CD4-positive, alpha-beta memory T cell (primary cell): Measurements from ENCODE around the gene ZNF451. TPM values are rescaled to one million over a fixed set of nuclear protein-coding genes. Genes with fewer than 3 reads are reported as not detected.
"Not testable (repeated sequence)": the region's sequence is repeated elsewhere in the genome, so short reads cannot be mapped to it uniquely, and the experiment has no call there.

Experiments used
- CTCF ChIA-PET: fragments of 350-600 bp; sonication (Branson Sonifier 250); formaldehyde crosslinking; loops from one replicate; lab custom pipeline; 2021; ENCODE audit warnings: inconsistent platforms; ENCODE audit not compliant: partially characterized antibody; lab: Charles Lee
- POLR2A ChIA-PET: fragments of 350-600 bp; sonication (Branson Sonifier 250); formaldehyde crosslinking; loops from one replicate; lab custom pipeline; 2021; ENCODE audit not compliant: partially characterized antibody; lab: Charles Lee
- DNase-seq, 5 donors: peaks; one replicate each; pipeline versions ENCODE4 v3.0.0 to v3.0.0-alpha.2; 2020 to 2022; ENCODE audit warnings: mixed read lengths in 1 of 5
- H3K27ac ChIP-seq: one replicate; pipeline ENCODE4 v1.7.0; 2013; ENCODE audit warnings: low read depth, low read length
- H3K27me3 ChIP-seq: 2 replicates; pipeline ENCODE4 v1.7.0; 2013; ENCODE audit warnings: mild to moderate bottlenecking, low read length, moderate library complexity; ENCODE audit not compliant: insufficient read depth
- H3K36me3 ChIP-seq: 2 replicates; pipeline ENCODE4 v1.7.0; 2013; ENCODE audit warnings: mild to moderate bottlenecking, low read length, moderate library complexity; ENCODE audit not compliant: insufficient read depth
- H3K4me1 ChIP-seq: 2 replicates; pipeline ENCODE4 v1.7.0; 2013; ENCODE audit warnings: mild to moderate bottlenecking, low read length, moderate library complexity; ENCODE audit not compliant: insufficient read depth
- H3K4me3 ChIP-seq, 2 donors: one replicate each; pipeline ENCODE4 v1.7.0; 2013; ENCODE audit warnings: low read length in 2 of 2, mild to moderate bottlenecking in 1 of 2
- H3K9me3 ChIP-seq, 2 donors: one replicate each; pipeline ENCODE4 v1.7.0; 2013; ENCODE audit warnings: low read length in 2 of 2, control low read depth in 1 of 2; ENCODE audit not compliant: control insufficient read depth in 1 of 2
- H3K27ac Mint-ChIP-seq, 7 donors: one replicate each; pipeline ENCODE4 v1.8.0; 2020 to 2021; ENCODE audit warnings: mixed read lengths in 7 of 7, mild to moderate bottlenecking in 6 of 7, inconsistent platforms in 3 of 7, moderate library complexity in 3 of 7
- H3K27me3 Mint-ChIP-seq, 2 donors: one replicate each; pipeline ENCODE4 v1.8.0; 2020 to 2021; ENCODE audit warnings: mixed read lengths in 2 of 2
- H3K36me3 Mint-ChIP-seq, 2 donors: one replicate each; pipeline ENCODE4 v1.8.0; 2020 to 2021; ENCODE audit warnings: mixed read lengths in 2 of 2, inconsistent platforms in 1 of 2, mild to moderate bottlenecking in 1 of 2
- H3K4me1 Mint-ChIP-seq, 4 donors: one replicate each; pipeline ENCODE4 v1.8.0; 2020 to 2021; ENCODE audit warnings: mixed read lengths in 4 of 4, mild to moderate bottlenecking in 1 of 4
- H3K4me3 Mint-ChIP-seq, 8 donors: one replicate each; pipeline ENCODE4 v1.8.0; 2020 to 2021; ENCODE audit warnings: mixed read lengths in 8 of 8, mild to moderate bottlenecking in 7 of 8, moderate library complexity in 6 of 8, inconsistent platforms in 3 of 8
- H3K9me3 Mint-ChIP-seq, 8 donors: one replicate each; pipeline ENCODE4 v1.8.0; 2020 to 2021; ENCODE audit warnings: mixed read lengths in 8 of 8, mild to moderate bottlenecking in 5 of 8, inconsistent platforms in 3 of 8, moderate library complexity in 1 of 8
- intact Hi-C: fragments of 100-400 bp; cut with micrococcal nuclease; formaldehyde crosslinking; loops from one replicate; pipeline ENCODE4 v1.15.1; 2023
- polyA plus RNA-seq, 2 donors: library from polyadenylated mRNA; unstranded; fragments of 300-500 nt; fragmentation: Illumina TruSeq; gene quantifications; one replicate each; pipeline ENCODE4 v1.2.3, GENCODE V29; 2021
- total RNA-seq, 2 experiments: library from RNA; stranded (reverse); gene quantifications; one replicate each; pipeline ENCODE4 v1.2.3, GENCODE V29; 2021

Gene ZNF451
- total and polyA plus RNA-seq, 4 experiments from 2014 or later = 26.1 to 97.7 (median 54.7) TPM

GRCh38 chr6:57089265-57089664 lies 723 bp upstream of the ZNF451 start:
- H3K9me3 ChIP-seq = no peaks in the 10 kb centered on the region
- H3K4me3 ChIP-seq = peak overlapping the region; percentile 31 to 60
- intact Hi-C loops = loop anchor here (1.0 kb wide), 3 partner anchors 43 to 228 kb away; partner anchors contain the start of genes KIAA1586, PRIM2 and RAB23
- Mint-ChIP-seq H3K27ac (peak overlapping the region in 6 of 7 donors; percentile 85 to 95 (median 92)), H3K36me3 (peaks cover 13 to 23% of the 10 kb centered on the region in 2 donors), H3K4me1 (peaks cover 21 to 36% (median 29%) of the 10 kb centered on the region in 4 donors), H3K4me3 (peak overlapping the region; percentile 85 to 92 (median 90)), H3K9me3 (no peaks in the 10 kb centered on the region), H3K27me3 (no peaks in the 10 kb centered on the region)
- H3K27ac ChIP-seq = peak overlapping the region; percentile 31
- no peaks in the 10 kb centered on the region for H3K27me3 ChIP-seq
- ChIA-PET POLR2A (interaction anchor here (0.7 to 1.0 kb wide), 3 partner anchors 43 to 133 kb away, joined by 3 to 5 read pairs (median 3); partner anchors contain the start of genes BAG2 and RAB23), CTCF (interaction anchor here (1.0 to 1.1 kb wide), 2 partner anchors 31 to 227 kb away, joined by 3 read pairs; no protein-coding TSS in a partner anchor)
- H3K4me1 ChIP-seq = peaks cover 32% of the 10 kb centered on the region
- no peaks in the 10 kb centered on the region for H3K36me3 ChIP-seq
- peak in 1 of 5 donors; percentile 4 for DNase-seq

- CTCF ChIA-PET, H3K9me3 Mint-ChIP-seq, H3K36me3 ChIP-seq, H3K9me3 ChIP-seq, DNase-seq, POLR2A ChIA-PET, H3K27ac Mint-ChIP-seq, H3K27me3 Mint-ChIP-seq, H3K27me3 ChIP-seq: not testable (repeated sequence)
- H3K4me3 Mint-ChIP-seq = peak overlapping the region in 3 of 8 donors; percentile 85 to 91 (median 90)
- peaks cover 13 to 26% of the 10 kb centered on the region in 2 donors for H3K36me3 Mint-ChIP-seq
- Histone ChIP-seq H3K4me3 (peak overlapping the region in 1 of 2 donors; percentile 60), H3K4me1 (peaks cover 37% of the 10 kb centered on the region), H3K27ac (peak overlapping the region; percentile 60)
- intact Hi-C loops = loop anchor here (1.0 to 5.0 kb wide), 2 partner anchors 82 to 872 kb away; partner anchors contain the start of gene BAG2
- H3K4me1 Mint-ChIP-seq = peaks cover 25 to 41% (median 32%) of the 10 kb centered on the region in 4 donors
Measured at GRCh38 chr6:57090458-57091067, 575 bp downstream of the ZNF451 start.

- CTCF ChIA-PET, POLR2A ChIA-PET, H3K36me3 ChIP-seq, H3K9me3 ChIP-seq, H3K27me3 ChIP-seq, H3K4me3 ChIP-seq, H3K27me3 Mint-ChIP-seq, H3K9me3 Mint-ChIP-seq, DNase-seq: not testable (repeated sequence)
- intact Hi-C loops = loop anchor here (5.0 kb wide), 1 partner anchor 871 kb away; no protein-coding TSS in a partner anchor
- peaks cover 27 to 44% (median 35%) of the 10 kb centered on the region in 4 donors for H3K4me1 Mint-ChIP-seq
- Histone ChIP-seq H3K4me1 (peaks cover 37% of the 10 kb centered on the region), H3K27ac (peak overlapping the region; percentile 15)
- peak overlapping the region in 6 of 7 donors; percentile 35 to 91 (median 62) for H3K27ac Mint-ChIP-seq
- H3K4me3 Mint-ChIP-seq = peak overlapping the region; percentile 39 to 84 (median 70)
- peaks cover 13 to 27% of the 10 kb centered on the region in 2 donors for H3K36me3 Mint-ChIP-seq
Measured at GRCh38 chr6:57091375-57091774, 1.4 kb downstream of the ZNF451 start.

- Histone ChIP-seq H3K4me1 (peaks cover 42% of the 10 kb centered on the region), H3K36me3 (peaks cover 8% of the 10 kb centered on the region), H3K27ac (no peak overlapping the region), H3K27me3 (no peaks in the 10 kb centered on the region), H3K4me3 (no peak overlapping the region), H3K9me3 (no peaks in the 10 kb centered on the region)
- Mint-ChIP-seq H3K36me3 (peaks cover 32 to 47% of the 10 kb centered on the region in 2 donors), H3K27me3 (no peaks in the 10 kb centered on the region), H3K4me1 (peaks cover 41 to 63% (median 46%) of the 10 kb centered on the region in 4 donors), H3K4me3 (no peak overlapping the region), H3K27ac (no peak overlapping the region), H3K9me3 (no peaks in the 10 kb centered on the region)
- intact Hi-C loops = loop anchor here (5.0 kb wide), 1 partner anchor 868 kb away; no protein-coding TSS in a partner anchor
- DNase-seq = no peak
- ChIA-PET POLR2A (interaction anchor here (1.1 kb wide), 1 partner anchor 25 kb away, joined by 3 read pairs; no protein-coding TSS in a partner anchor), CTCF (interaction anchor here (1.0 to 1.1 kb wide), 2 partner anchors 192 to 221 kb away, joined by 3 to 4 read pairs; no protein-coding TSS in a partner anchor)
Measured at GRCh38 chr6:57094689-57095088, 4.7 kb downstream of the ZNF451 start.

GRCh38 chr6:57097596-57097995 lies 7.6 kb downstream of the ZNF451 start:
- Histone ChIP-seq H3K27ac (no peak overlapping the region), H3K9me3 (no peaks in the 10 kb centered on the region), H3K27me3 (no peaks in the 10 kb centered on the region), H3K36me3 (peaks cover 35% of the 10 kb centered on the region), H3K4me3 (no peak overlapping the region), H3K4me1 (peaks cover 28% of the 10 kb centered on the region)
- no peaks in the 10 kb centered on the region for H3K9me3 Mint-ChIP-seq
- CTCF ChIA-PET = interaction anchor here (1.5 to 2.0 kb wide), 2 partner anchors 8 to 51 kb away, joined by 4 to 5 read pairs; partner anchors contain the start of gene KIAA1586
- H3K4me1 Mint-ChIP-seq = peaks cover 29 to 45% (median 40%) of the 10 kb centered on the region in 4 donors
- intact Hi-C loops = no loop called here
- H3K36me3 Mint-ChIP-seq = peaks cover 52 to 60% of the 10 kb centered on the region in 2 donors
- no peak for DNase-seq
- H3K27ac Mint-ChIP-seq = no peak overlapping the region
- no peak overlapping the region for H3K4me3 Mint-ChIP-seq
- POLR2A ChIA-PET = no interaction called here
- no peaks in the 10 kb centered on the region for H3K27me3 Mint-ChIP-seq

GRCh38 chr6:57102976-57103375 lies 13.0 kb downstream of the ZNF451 start:
- intact Hi-C loops = no loop called here

GRCh38 chr6:57104336-57104735 lies 14.3 kb downstream of the ZNF451 start:
- H3K4me1 ChIP-seq = peaks cover 8% of the 10 kb centered on the region
- Mint-ChIP-seq H3K9me3 (no peaks in the 10 kb centered on the region), H3K27ac (no peak overlapping the region), H3K36me3 (peaks cover 66 to 79% of the 10 kb centered on the region in 2 donors), H3K4me1 (peaks cover 27 to 56% (median 39%) of the 10 kb centered on the region in 4 donors), H3K4me3 (no peak overlapping the region), H3K27me3 (no peaks in the 10 kb centered on the region)
- H3K27me3 ChIP-seq = no peaks in the 10 kb centered on the region
- POLR2A ChIA-PET = no interaction called here
- no peak for DNase-seq
- peaks cover 42% of the 10 kb centered on the region for H3K36me3 ChIP-seq
- CTCF ChIA-PET = interaction anchor here (1.0 to 1.1 kb wide), 2 partner anchors 8 to 9 kb away, joined by 3 to 4 read pairs; no protein-coding TSS in a partner anchor
- H3K9me3 ChIP-seq = no peaks in the 10 kb centered on the region
- no peak overlapping the region for H3K27ac ChIP-seq
- intact Hi-C loops = no loop called here
- H3K4me3 ChIP-seq = no peak overlapping the region

More at GRCh38 chr6:57102976-57103375, 13.0 kb downstream of the ZNF451 start:
- H3K9me3 Mint-ChIP-seq = no peaks in the 10 kb centered on the region
- H3K36me3 ChIP-seq = peaks cover 46% of the 10 kb centered on the region
- H3K9me3 ChIP-seq = no peaks in the 10 kb centered on the region
- ChIA-PET POLR2A (no interaction called here), CTCF (interaction anchor here (1.0 to 1.2 kb wide), 3 partner anchors 9 to 214 kb away, joined by 3 to 4 read pairs (median 4); no protein-coding TSS in a partner anchor)
- DNase-seq = no peak
- H3K4me3 Mint-ChIP-seq = no peak overlapping the region
- H3K27ac Mint-ChIP-seq = no peak overlapping the region
- H3K4me1 ChIP-seq = peaks cover 8% of the 10 kb centered on the region
- H3K4me3 ChIP-seq = no peak overlapping the region
- no peaks in the 10 kb centered on the region for H3K27me3 ChIP-seq
- H3K27ac ChIP-seq = no peak overlapping the region
- H3K27me3 Mint-ChIP-seq = no peaks in the 10 kb centered on the region
- H3K4me1 Mint-ChIP-seq = peaks cover 26 to 49% (median 37%) of the 10 kb centered on the region in 4 donors
- H3K36me3 Mint-ChIP-seq = peaks cover 72 to 81% of the 10 kb centered on the region in 2 donors
